Smooth muscle cell (in vitro differentiated cells): ENCODE results near the gene DPM2. TPM values are rescaled to one million over a fixed set of nuclear protein-coding genes. Genes with fewer than 3 reads are reported as not detected.

Source experiments
- DNase-seq: peaks from one replicate; lab custom pipeline; 2025; ENCODE audit not compliant: unreplicated experiment; lab: John Stamatoyannopoulos, UW
- H2AFZ ChIP-seq: fragments of 200-600 bp; sonication (generic); 2 replicates; pipeline ENCODE4 v1.6.0; 2016; ENCODE audit warnings: antibody characterized with exemption, low read depth, mild to moderate bottlenecking
- H3F3A ChIP-seq: fragments of 200-600 bp; sonication (generic); 2 replicates; pipeline ENCODE4 v1.6.0; 2017; ENCODE audit warnings: antibody characterized with exemption, low read depth
- H3K27ac ChIP-seq: fragments of 200-600 bp; sonication (generic); 2 replicates; pipeline ENCODE4 v1.5.1; 2016; ENCODE audit warnings: low read depth, mild to moderate bottlenecking
- H3K27me3 ChIP-seq: fragments of 200-600 bp; sonication (generic); 2 replicates; pipeline ENCODE4 v1.6.1; 2016; ENCODE audit warnings: low read depth, mild to moderate bottlenecking
- H3K36me3 ChIP-seq: fragments of 200-600 bp; sonication (generic); 2 replicates; pipeline ENCODE4 v1.5.1; 2016; ENCODE audit warnings: low read depth
- H3K4me1 ChIP-seq: fragments of 200-600 bp; sonication (generic); 2 replicates; pipeline ENCODE4 v1.5.1; 2016; ENCODE audit warnings: low read depth
- H3K4me2 ChIP-seq: fragments of 200-600 bp; sonication (generic); 2 replicates; pipeline ENCODE4 v1.6.0; 2016; ENCODE audit warnings: mild to moderate bottlenecking
- H3K4me3 ChIP-seq: fragments of 200-600 bp; sonication (generic); 2 replicates; pipeline ENCODE4 v1.5.1; 2016; ENCODE audit warnings: mild to moderate bottlenecking
- H3K79me2 ChIP-seq: fragments of 200-600 bp; sonication (generic); 2 replicates; pipeline ENCODE4 v1.6.0; 2016; ENCODE audit warnings: low read depth, mild to moderate bottlenecking
- H3K9ac ChIP-seq: fragments of 200-600 bp; sonication (generic); 2 replicates; pipeline ENCODE4 v1.6.0; 2016; ENCODE audit warnings: low read depth
- H3K9me3 ChIP-seq: fragments of 200-600 bp; sonication (generic); replicated peaks from 2 replicates; pipeline ENCODE4 v1.5.1; 2016; ENCODE audit warnings: low read depth
- H4K20me1 ChIP-seq: fragments of 200-600 bp; sonication (generic); 2 replicates; pipeline ENCODE4 v1.6.0; 2016; ENCODE audit warnings: low read depth
- CTCF ChIP-seq: fragments of 200-600 bp; sonication (generic); IDR thresholded peaks from 2 replicates; pipeline ENCODE4 v1.5.1; 2017; ENCODE audit warnings: borderline replicate concordance, mild to moderate bottlenecking, antibody characterized with exemption; ENCODE audit not compliant: insufficient read depth, poor library complexity, severe bottlenecking
- WGBS: methylation state at CpG from one replicate; pipeline ENCODE4 v1.1.7; 2016; ENCODE audit warnings: low lambda C conversion rate; 5-methylcytosine and 5-hydroxymethylcytosine counted together
- polyA plus RNA-seq: library from polyadenylated mRNA; unstranded; fragments of >200 nt; fragmentation: Nextera tagmentation; extraction: Ambion mirVana; gene quantifications from 2 replicates; pipeline ENCODE4 v1.2.1, GENCODE V29; 2016
- total RNA-seq: library from RNA; depleted of rRNA; stranded (reverse); fragments of >200 nt; gene quantifications from 2 replicates; pipeline ENCODE4 v1.2.3, GENCODE V29; 2014

DPM2 gene
- total and polyA plus RNA-seq, 2 experiments from 2014 or later, result 23.6 to 68.5 TPM

GRCh38 chr9:127976498-127976897 lies 38.8 kb upstream of the DPM2 start:
- no peaks in the 10 kb centered on the region for H3K27me3 ChIP-seq
- DNase-seq, result no peak
- peaks cover 87% of the 10 kb centered on the region for H4K20me1 ChIP-seq
- H3K9me3 ChIP-seq, result no peaks in the 10 kb centered on the region
- no peaks in the 10 kb centered on the region for H3K36me3 ChIP-seq
- no peak overlapping the region for H3K4me3 ChIP-seq
- no peak overlapping the region for H3K4me2 ChIP-seq
- TF ChIP-seq CTCF, result no peak
- H3K4me1 ChIP-seq, result peaks cover 36% of the 10 kb centered on the region
- no peak overlapping the region for H3K27ac ChIP-seq
- no peak overlapping the region for H3K9ac ChIP-seq
- 99% methylated on average over 6 of the region's 6 CpGs for WGBS
- peaks cover 6% of the 10 kb centered on the region for H3F3A ChIP-seq
- no peak overlapping the region for H2AFZ ChIP-seq
- H3K79me2 ChIP-seq, result peaks cover 88% of the 10 kb centered on the region

GRCh38 chr9:127975376-127976315 lies 38.0 kb upstream of the DPM2 start:
- Histone ChIP-seq H3K4me2 (no peak overlapping the region), H3K27me3 (no peaks in the 10 kb centered on the region), H3K9me3 (no peaks in the 10 kb centered on the region), H4K20me1 (peaks cover 94% of the 10 kb centered on the region), H3K9ac (no peak overlapping the region), H3K4me1 (peaks cover 34% of the 10 kb centered on the region), H3K4me3 (no peak overlapping the region), H3K36me3 (no peaks in the 10 kb centered on the region), H3K27ac (no peak overlapping the region), H2AFZ (no peak overlapping the region), H3K79me2 (peaks cover 97% of the 10 kb centered on the region), H3F3A (peaks cover 6% of the 10 kb centered on the region)
- 94% methylated on average over 10 of the region's 10 CpGs for WGBS
- no peak for DNase-seq
- no peak for TF ChIP-seq CTCF

- Histone ChIP-seq H3K9me3 (no peaks in the 10 kb centered on the region), H3K27ac (no peak overlapping the region), H3K4me3 (no peak overlapping the region), H3K79me2 (peaks cover 95% of the 10 kb centered on the region), H3K27me3 (no peaks in the 10 kb centered on the region), H3K4me1 (peaks cover 34% of the 10 kb centered on the region), H4K20me1 (peaks cover 93% of the 10 kb centered on the region), H3F3A (peaks cover 10% of the 10 kb centered on the region), H3K4me2 (peak overlapping the region; percentile 51), H3K36me3 (no peaks in the 10 kb centered on the region), H3K9ac (no peak overlapping the region), H2AFZ (no peak overlapping the region)
- DNase-seq, result no peak
- 65% methylated on average over 10 of the region's 10 CpGs for WGBS
- no peak for TF ChIP-seq CTCF
Measured at GRCh38 chr9:127974769-127975261, 37.2 kb upstream of the DPM2 start.
